Hepatocyte (in vitro differentiated cells): Measurements from ENCODE around the gene SOX18.

ENCODE experiments used
- EZH2 ChIP-seq: fragments of 200-600 bp; sonication (generic); IDR thresholded peaks from 2 replicates; pipeline ENCODE4 v1.6.1; 2016; ENCODE audit warnings: antibody characterized with exemption, mild to moderate bottlenecking, borderline replicate concordance
- EZH2phosphoT487 ChIP-seq: fragments of 200-600 bp; sonication (generic); IDR thresholded peaks from one replicate; pipeline ENCODE4 v1.6.1; 2018; ENCODE audit warnings: antibody characterized with exemption, mild to moderate bottlenecking, low read depth, moderate library complexity; ENCODE audit not compliant: unreplicated experiment, severe bottlenecking
- TF ChIP-seq, protein P1 (sequence below): fragments of 200-600 bp; sonication (generic); IDR thresholded peaks from 2 replicates; pipeline ENCODE4 v1.5.1; 2016; ENCODE audit warnings: antibody characterized with exemption, mild to moderate bottlenecking; ENCODE audit not compliant: poor library complexity

GRCh38 chr20:64069614-64070243 is 20.3 kb upstream of the SOX18 start:
- TF ChIP-seq EZH2 (no peak), EZH2phosphoT487 (no peak)
- TF ChIP-seq, protein P1, sequence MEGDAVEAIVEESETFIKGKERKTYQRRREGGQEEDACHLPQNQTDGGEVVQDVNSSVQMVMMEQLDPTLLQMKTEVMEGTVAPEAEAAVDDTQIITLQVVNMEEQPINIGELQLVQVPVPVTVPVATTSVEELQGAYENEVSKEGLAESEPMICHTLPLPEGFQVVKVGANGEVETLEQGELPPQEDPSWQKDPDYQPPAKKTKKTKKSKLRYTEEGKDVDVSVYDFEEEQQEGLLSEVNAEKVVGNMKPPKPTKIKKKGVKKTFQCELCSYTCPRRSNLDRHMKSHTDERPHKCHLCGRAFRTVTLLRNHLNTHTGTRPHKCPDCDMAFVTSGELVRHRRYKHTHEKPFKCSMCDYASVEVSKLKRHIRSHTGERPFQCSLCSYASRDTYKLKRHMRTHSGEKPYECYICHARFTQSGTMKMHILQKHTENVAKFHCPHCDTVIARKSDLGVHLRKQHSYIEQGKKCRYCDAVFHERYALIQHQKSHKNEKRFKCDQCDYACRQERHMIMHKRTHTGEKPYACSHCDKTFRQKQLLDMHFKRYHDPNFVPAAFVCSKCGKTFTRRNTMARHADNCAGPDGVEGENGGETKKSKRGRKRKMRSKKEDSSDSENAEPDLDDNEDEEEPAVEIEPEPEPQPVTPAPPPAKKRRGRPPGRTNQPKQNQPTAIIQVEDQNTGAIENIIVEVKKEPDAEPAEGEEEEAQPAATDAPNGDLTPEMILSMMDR, result peak; percentile 68
